Effector memory CD8-positive, alpha-beta T cell (primary cell): ENCODE results near the gene IL12RB1.

Source experiments
- ATAC-seq: fragments of 150-1000 bp; cut with Tn5 transposase; replicated peaks from 2 replicates; pipeline ENCODE4 v1.10.0; 2021; ENCODE audit warnings: mild to moderate bottlenecking, moderate library complexity
- DNase-seq, 3 experiments: peaks; one replicate each; pipeline ENCODE4 v3.0.0; 2021
- H3K27ac Mint-ChIP-seq, 2 donors: one replicate each; pipeline ENCODE4 v1.8.0; 2022; ENCODE audit warnings: mild to moderate bottlenecking in 2 of 2, mixed read lengths in 2 of 2, moderate library complexity in 2 of 2
- H3K27me3 Mint-ChIP-seq, 2 donors: one replicate each; pipeline ENCODE4 v1.8.0; 2022; ENCODE audit warnings: mixed read lengths in 2 of 2
- H3K36me3 Mint-ChIP-seq: one replicate; pipeline ENCODE4 v1.8.0; 2022; ENCODE audit warnings: mild to moderate bottlenecking, moderate library complexity, mixed read lengths; ENCODE audit not compliant: insufficient read depth
- H3K4me1 Mint-ChIP-seq, 2 donors: one replicate each; pipeline ENCODE4 v1.8.0; 2022; ENCODE audit warnings: low read depth in 2 of 2, mixed read lengths in 2 of 2
- H3K4me3 Mint-ChIP-seq, 2 donors: one replicate each; pipeline ENCODE4 v1.8.0; 2022; ENCODE audit warnings: mild to moderate bottlenecking in 2 of 2, mixed read lengths in 2 of 2, moderate library complexity in 2 of 2
- H3K9me3 Mint-ChIP-seq, 2 donors: one replicate each; pipeline ENCODE4 v1.8.0; 2022; ENCODE audit warnings: mixed read lengths in 2 of 2
- total RNA-seq, 9 experiments: gene quantifications; one replicate each; lab custom pipeline; 2026; lab: John Stamatoyannopoulos, UW

Gene IL12RB1
- 13.8 to 78.6 (median 33.8) reads per million in 9 experiments for total RNA-seq

DNA sequence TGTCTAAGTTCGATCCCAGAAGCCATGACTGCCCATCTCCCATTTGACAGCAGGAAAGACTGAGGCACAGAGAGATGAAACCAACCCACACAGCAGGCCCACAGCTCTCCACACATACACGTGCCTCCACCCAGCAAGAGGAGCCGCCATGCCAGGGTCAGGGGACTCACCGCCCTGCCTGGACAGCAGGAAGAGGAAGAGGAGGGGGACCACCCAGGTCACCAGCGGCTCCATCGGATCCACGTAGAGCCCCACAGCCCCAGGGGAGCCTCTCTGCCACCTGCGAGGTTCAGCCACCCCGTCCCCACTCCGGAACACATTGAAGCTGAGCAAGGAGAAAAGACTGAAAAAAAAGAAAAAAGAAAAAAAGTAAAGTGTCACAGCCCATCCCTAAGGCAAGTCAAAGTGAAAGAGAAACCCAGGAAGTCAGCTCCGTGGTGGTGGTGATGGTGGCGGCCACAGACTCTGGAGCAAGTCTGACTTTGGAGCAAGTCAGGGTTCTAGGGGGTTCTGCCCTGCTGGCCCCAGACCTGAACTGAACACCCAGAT, at the start of gene IL12RB1:
Gene IL12RB1 (minus strand): TSS at position 345 of the 549 bp plus-strand sequence. CDS start 111 bp downstream, at position 234.
- Mint-ChIP-seq H3K36me3 (peaks cover 55% of the 10 kb centered on the region), H3K9me3 (peaks cover 0 to 14% of the 10 kb centered on the region in 2 donors), H3K4me3 (peak within 1 kb of the TSS; percentile 98 to 100), H3K4me1 (peaks cover 55 to 64% of the 10 kb centered on the region in 2 donors), H3K27me3 (no peaks in the 10 kb centered on the region), H3K27ac (peak within 1 kb of the TSS; percentile 98 to 100)
- peak in 2 of 3 experiments; percentile 38 to 49 for DNase-seq
- peak; percentile 35 for ATAC-seq

- DNase-seq (no peak), ATAC-seq (no peak)
- Mint-ChIP-seq H3K27ac (peak overlapping the region; percentile 50 to 72), H3K36me3 (peaks cover 71% of the 10 kb centered on the region), H3K9me3 (no peaks in the 10 kb centered on the region), H3K4me3 (no peak overlapping the region), H3K4me1 (peaks cover 0 to 7% of the 10 kb centered on the region in 2 donors), H3K27me3 (no peaks in the 10 kb centered on the region)
Observed at GRCh38 chr19:18135712-18136584, 49.2 kb upstream of the IL12RB1 start.

DNA sequence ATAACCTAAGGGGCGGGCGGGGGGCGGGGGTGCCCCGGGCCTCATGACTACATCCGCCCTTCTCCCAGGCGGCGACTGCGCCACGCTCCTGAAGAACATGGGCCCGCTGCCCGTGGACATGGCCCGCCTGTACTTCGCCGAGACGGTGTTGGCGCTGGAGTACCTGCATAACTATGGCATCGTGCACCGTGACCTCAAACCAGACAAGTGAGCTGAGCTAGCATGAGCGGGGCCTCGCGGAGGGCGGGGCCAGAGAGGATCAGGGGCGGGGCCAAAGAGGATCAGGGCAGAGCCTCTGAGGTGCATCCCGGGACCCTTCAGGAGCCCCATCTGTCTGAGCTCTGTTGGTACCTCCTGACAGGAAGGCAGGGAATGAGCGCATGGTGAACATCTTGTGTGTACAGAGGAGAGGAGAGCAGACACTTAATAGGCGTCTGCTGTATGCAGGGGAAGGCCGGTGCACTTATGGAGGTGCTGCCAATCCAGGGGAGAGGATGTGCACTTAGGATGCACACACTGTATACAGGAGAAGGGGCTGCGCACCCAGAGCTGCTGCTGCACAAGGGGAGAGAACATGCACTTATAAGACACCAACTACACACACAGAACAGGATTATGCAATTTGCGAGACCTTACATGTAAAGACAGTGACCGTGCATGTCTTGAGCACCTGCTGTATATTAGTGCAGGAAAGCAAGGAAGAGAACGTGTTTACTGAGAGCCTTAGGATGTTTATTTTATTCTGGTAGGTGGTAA, 45.3 kb upstream of the IL12RB1 start:
- Mint-ChIP-seq H3K9me3 (no peaks in the 10 kb centered on the region), H3K27me3 (no peaks in the 10 kb centered on the region), H3K27ac (no peak overlapping the region), H3K36me3 (peaks cover 76% of the 10 kb centered on the region), H3K4me1 (peaks cover 12 to 15% of the 10 kb centered on the region in 2 donors), H3K4me3 (no peak overlapping the region)
- DNase-seq (no peak), ATAC-seq (no peak)

- Mint-ChIP-seq H3K9me3 (no peaks in the 10 kb centered on the region), H3K27me3 (no peaks in the 10 kb centered on the region), H3K27ac (no peak overlapping the region), H3K4me1 (peaks cover 12 to 15% of the 10 kb centered on the region in 2 donors), H3K36me3 (peaks cover 75% of the 10 kb centered on the region), H3K4me3 (no peak overlapping the region)
- no peak for DNase-seq
- no peak for ATAC-seq
Observed at GRCh38 chr19:18130523-18131242, 43.9 kb upstream of the IL12RB1 start.

DNA sequence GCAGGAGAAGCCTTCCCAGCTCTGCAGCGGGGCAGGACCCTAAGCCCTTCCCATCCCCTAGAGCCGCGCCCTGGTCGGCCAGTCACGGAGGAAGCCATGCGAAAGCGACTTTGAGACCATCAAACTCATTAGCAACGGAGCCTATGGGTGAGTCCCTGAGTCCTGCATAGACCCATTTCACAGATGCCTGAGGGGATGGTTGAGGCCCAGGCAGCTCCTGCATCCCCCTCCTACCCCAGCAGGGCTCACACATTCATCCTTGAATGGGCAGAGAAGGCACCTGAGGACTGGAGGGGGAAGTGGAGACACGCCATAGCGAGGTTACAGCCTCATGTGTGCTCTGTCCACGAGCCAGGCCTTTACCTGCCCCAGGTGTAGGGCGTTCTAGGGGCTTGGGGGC, 42.1 kb upstream of the IL12RB1 start:
- Mint-ChIP-seq H3K4me1 (peaks cover 8 to 12% of the 10 kb centered on the region in 2 donors), H3K4me3 (peak overlapping the region in 1 of 2 donors; percentile 67), H3K27me3 (no peaks in the 10 kb centered on the region), H3K27ac (peak overlapping the region; percentile 78 to 95), H3K9me3 (no peaks in the 10 kb centered on the region), H3K36me3 (peaks cover 75% of the 10 kb centered on the region)
- no peak for ATAC-seq
- DNase-seq, result no peak

GRCh38 chr19:18128044-18128443, 41.3 kb upstream of the IL12RB1 start:
- ATAC-seq, result peak; percentile 71
- H3K4me3 Mint-ChIP-seq, result peak overlapping the region; percentile 66 to 67
- H3K4me1 Mint-ChIP-seq, result peaks cover 8 to 12% of the 10 kb centered on the region in 2 donors
- peaks cover 74% of the 10 kb centered on the region for H3K36me3 Mint-ChIP-seq
- H3K9me3 Mint-ChIP-seq, result no peaks in the 10 kb centered on the region
- H3K27ac Mint-ChIP-seq, result peak overlapping the region; percentile 78 to 95
- H3K27me3 Mint-ChIP-seq, result no peaks in the 10 kb centered on the region
- DNase-seq, result no peak

GRCh38 chr19:18126097-18126496, 39.4 kb upstream of the IL12RB1 start:
- H3K27me3 Mint-ChIP-seq, result no peaks in the 10 kb centered on the region

DNA sequence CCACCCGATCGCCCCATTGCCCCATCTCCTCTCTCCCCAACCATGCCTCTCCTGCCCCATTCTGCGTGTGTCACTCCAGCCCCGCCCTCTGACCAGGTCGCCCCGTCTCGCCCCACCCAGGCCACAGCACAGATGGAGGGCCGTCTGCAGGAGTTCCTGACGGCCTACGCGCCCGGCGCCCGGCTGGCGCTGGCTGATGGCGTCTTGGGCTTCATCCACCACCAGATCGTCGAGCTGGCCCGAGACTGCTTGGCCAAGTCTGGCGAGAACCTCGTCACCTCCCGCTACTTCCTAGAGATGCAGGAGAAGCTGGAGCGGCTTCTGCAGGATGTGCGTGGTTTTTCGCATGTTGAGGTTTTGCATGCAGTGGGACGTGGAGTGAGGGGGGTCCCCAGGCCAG, 37.1 kb upstream of the IL12RB1 start:
- ATAC-seq (no peak), DNase-seq (no peak)
- Mint-ChIP-seq H3K27me3 (no peaks in the 10 kb centered on the region), H3K27ac (peak overlapping the region in 1 of 2 donors; percentile 56), H3K4me3 (no peak overlapping the region), H3K9me3 (no peaks in the 10 kb centered on the region), H3K4me1 (peaks cover 24% of the 10 kb centered on the region in 2 donors), H3K36me3 (peaks cover 67% of the 10 kb centered on the region)

More at GRCh38 chr19:18126097-18126496, 39.4 kb upstream of the IL12RB1 start:
- peak overlapping the region in 1 of 2 donors; percentile 71 for H3K27ac Mint-ChIP-seq
- H3K4me1 Mint-ChIP-seq, result peaks cover 8 to 14% of the 10 kb centered on the region in 2 donors
- peaks cover 80% of the 10 kb centered on the region for H3K36me3 Mint-ChIP-seq
- no peak overlapping the region for H3K4me3 Mint-ChIP-seq
- DNase-seq, result no peak
- ATAC-seq, result no peak
- H3K9me3 Mint-ChIP-seq, result no peaks in the 10 kb centered on the region

GRCh38 chr19:18122860-18123795, 36.4 kb upstream of the IL12RB1 start:
- Mint-ChIP-seq H3K4me1 (peaks cover 24 to 26% of the 10 kb centered on the region in 2 donors), H3K9me3 (no peaks in the 10 kb centered on the region), H3K4me3 (no peak overlapping the region), H3K27me3 (no peaks in the 10 kb centered on the region), H3K36me3 (peaks cover 60% of the 10 kb centered on the region), H3K27ac (peak overlapping the region; percentile 56 to 95)
- DNase-seq, result no peak
- no peak for ATAC-seq

GRCh38 chr19:18122424-18122823, 35.7 kb upstream of the IL12RB1 start:
- Mint-ChIP-seq H3K4me3 (no peak overlapping the region), H3K27me3 (no peaks in the 10 kb centered on the region), H3K36me3 (peaks cover 59% of the 10 kb centered on the region), H3K9me3 (no peaks in the 10 kb centered on the region), H3K27ac (peak overlapping the region in 1 of 2 donors; percentile 95), H3K4me1 (peaks cover 22 to 25% of the 10 kb centered on the region in 2 donors)
- DNase-seq, result no peak
- no peak for ATAC-seq

- no peaks in the 10 kb centered on the region for H3K27me3 Mint-ChIP-seq
- ATAC-seq, result no peak
- peak overlapping the region; percentile 95 to 98 for H3K27ac Mint-ChIP-seq
- no peaks in the 10 kb centered on the region for H3K9me3 Mint-ChIP-seq
- DNase-seq, result no peak
- peaks cover 52% of the 10 kb centered on the region for H3K36me3 Mint-ChIP-seq
- peaks cover 25 to 28% of the 10 kb centered on the region in 2 donors for H3K4me1 Mint-ChIP-seq
- peak overlapping the region in 1 of 2 donors; percentile 85 for H3K4me3 Mint-ChIP-seq
Observed at GRCh38 chr19:18121166-18121565, 34.4 kb upstream of the IL12RB1 start.

DNA sequence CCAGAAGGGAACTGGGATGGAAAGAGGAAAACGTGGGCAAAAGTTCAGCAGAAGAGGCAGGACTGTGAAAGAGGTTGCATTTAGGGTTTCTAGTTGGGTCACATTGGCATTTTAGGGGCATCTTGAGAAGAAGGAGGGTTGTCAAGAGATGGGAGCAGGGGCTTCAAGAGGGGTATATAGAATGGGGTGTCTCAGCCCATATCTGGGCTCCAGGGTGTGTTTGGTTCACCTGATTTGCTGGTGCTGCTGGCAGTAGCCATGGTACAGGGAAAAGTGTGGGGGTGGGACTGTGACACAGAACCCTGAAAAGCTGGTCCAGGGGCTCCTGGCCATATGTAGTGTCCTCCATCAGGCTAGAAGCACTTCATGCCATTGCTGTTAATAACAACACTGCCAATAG, 33.4 kb upstream of the IL12RB1 start:
- ATAC-seq (no peak), DNase-seq (no peak)
- peak overlapping the region; percentile 85 to 92 for H3K4me3 Mint-ChIP-seq
- H3K4me1 Mint-ChIP-seq, result peaks cover 25 to 32% of the 10 kb centered on the region in 2 donors
- no peaks in the 10 kb centered on the region for H3K9me3 Mint-ChIP-seq
- H3K27ac Mint-ChIP-seq, result peak overlapping the region; percentile 95 to 98
- no peaks in the 10 kb centered on the region for H3K27me3 Mint-ChIP-seq
- peaks cover 43% of the 10 kb centered on the region for H3K36me3 Mint-ChIP-seq
